Liver (tissue), 3 donors: ENCODE measurements around the gene CTXN3.

Source experiments
- RAD21 ChIP-seq, 2 donors: IDR thresholded peaks; 2 replicates each; pipeline ENCODE4 v1.6.1; 2016; ENCODE audit warnings: antibody characterized with exemption in 2 of 2, mild to moderate bottlenecking in 2 of 2
- REST ChIP-seq: IDR thresholded peaks from 2 replicates; pipeline ENCODE4 v1.6.1; 2016; ENCODE audit warnings: antibody characterized with exemption, mild to moderate bottlenecking
- SP1 ChIP-seq: IDR thresholded peaks from 2 replicates; pipeline ENCODE4 v1.6.1; 2018; ENCODE audit warnings: antibody characterized with exemption, mild to moderate bottlenecking
- TAF1 ChIP-seq: conservative IDR thresholded peaks from 2 replicates; pipeline ENCODE4 v1.6.1; 2016; ENCODE audit warnings: antibody characterized with exemption, mild to moderate bottlenecking
- YY1 ChIP-seq: IDR thresholded peaks from 2 replicates; pipeline ENCODE4 v1.6.1; 2016; ENCODE audit warnings: antibody characterized with exemption, mild to moderate bottlenecking
- TF ChIP-seq, protein P1 (sequence below): fragments of 150-350 bp; IDR thresholded peaks from 2 replicates; pipeline ENCODE4 v1.5.1; 2017; ENCODE audit warnings: improper control_type of control experiment, low read depth, low read length; ENCODE audit not compliant: missing input control
- donor health status: healthy.
- donor health status: healthy.

- TF ChIP-seq TAF1 = no peak
- no peak for TF ChIP-seq RAD21 (IDR thresholded peaks at IDR 0.05)
- TF ChIP-seq, protein P1, sequence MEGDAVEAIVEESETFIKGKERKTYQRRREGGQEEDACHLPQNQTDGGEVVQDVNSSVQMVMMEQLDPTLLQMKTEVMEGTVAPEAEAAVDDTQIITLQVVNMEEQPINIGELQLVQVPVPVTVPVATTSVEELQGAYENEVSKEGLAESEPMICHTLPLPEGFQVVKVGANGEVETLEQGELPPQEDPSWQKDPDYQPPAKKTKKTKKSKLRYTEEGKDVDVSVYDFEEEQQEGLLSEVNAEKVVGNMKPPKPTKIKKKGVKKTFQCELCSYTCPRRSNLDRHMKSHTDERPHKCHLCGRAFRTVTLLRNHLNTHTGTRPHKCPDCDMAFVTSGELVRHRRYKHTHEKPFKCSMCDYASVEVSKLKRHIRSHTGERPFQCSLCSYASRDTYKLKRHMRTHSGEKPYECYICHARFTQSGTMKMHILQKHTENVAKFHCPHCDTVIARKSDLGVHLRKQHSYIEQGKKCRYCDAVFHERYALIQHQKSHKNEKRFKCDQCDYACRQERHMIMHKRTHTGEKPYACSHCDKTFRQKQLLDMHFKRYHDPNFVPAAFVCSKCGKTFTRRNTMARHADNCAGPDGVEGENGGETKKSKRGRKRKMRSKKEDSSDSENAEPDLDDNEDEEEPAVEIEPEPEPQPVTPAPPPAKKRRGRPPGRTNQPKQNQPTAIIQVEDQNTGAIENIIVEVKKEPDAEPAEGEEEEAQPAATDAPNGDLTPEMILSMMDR = no peak
- no peak for TF ChIP-seq SP1
- TF ChIP-seq YY1 = no peak
- no peak for TF ChIP-seq REST
These were observed 39.9 kb upstream of the CTXN3 start for GRCh38 chr5:127609011-127609410.
